Right forelimb (tissue), 1 donor: ENCODE data around the gene COMMD1.
"Not testable (repeated sequence)": the region's sequence is repeated elsewhere in the genome, so short reads cannot be mapped to it uniquely, and the experiment has no call there.

Experiments
- DNase-seq: peaks from one replicate; pipeline ENCODE4 v3.0.0-alpha.2; 2018

Gene COMMD1

DNA sequence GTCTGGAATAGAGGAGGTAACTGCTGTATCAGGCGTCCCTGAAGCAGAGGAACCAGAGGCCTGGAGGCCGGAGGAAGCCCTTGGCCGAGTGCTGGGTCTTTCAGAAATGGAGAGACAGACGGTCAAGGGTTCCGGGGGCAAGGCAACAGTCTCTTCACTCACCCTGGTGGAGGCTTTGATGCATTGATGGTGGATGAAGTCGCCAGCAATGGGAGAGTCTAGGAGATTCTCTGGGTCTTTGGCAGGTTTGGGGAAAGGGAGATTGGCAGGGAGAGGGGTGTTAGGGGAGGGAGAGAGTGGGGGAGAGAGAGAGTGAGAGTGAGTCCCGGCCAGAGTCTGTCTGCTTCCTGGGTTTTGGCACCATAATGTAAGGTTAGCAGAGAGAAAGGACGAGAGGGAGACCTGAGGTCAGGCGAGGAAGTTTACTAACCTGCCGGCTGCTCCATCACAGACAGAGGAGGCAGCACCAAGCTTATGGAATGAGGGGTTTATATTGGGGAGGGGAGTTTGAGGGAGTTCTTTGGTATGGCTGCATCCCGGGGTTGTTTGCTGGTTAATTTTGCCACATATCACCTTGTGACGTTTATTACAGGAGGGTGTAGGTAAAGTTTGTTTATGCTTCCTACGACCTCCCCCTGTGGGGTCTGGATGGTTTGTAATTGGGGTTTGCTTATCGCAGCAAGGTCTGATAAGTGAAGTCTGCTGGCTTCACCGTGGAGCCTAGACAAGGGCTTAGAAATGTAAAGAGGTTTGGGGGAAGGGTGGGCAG lies 19.6 kb downstream of the COMMD1 start:
- no peak for DNase-seq

- DNase-seq, result no peak
Observed at GRCh38 chr2:61926531-61927477, 21.3 kb downstream of the COMMD1 start.

- no peak for DNase-seq
Observed at GRCh38 chr2:61928826-61929461, 23.5 kb downstream of the COMMD1 start.

- DNase-seq, result no peak
Observed at GRCh38 chr2:61937098-61937497, 31.6 kb downstream of the COMMD1 start.

- DNase-seq, result no peak
Observed at GRCh38 chr2:61937886-61938285, 32.4 kb downstream of the COMMD1 start.

DNA sequence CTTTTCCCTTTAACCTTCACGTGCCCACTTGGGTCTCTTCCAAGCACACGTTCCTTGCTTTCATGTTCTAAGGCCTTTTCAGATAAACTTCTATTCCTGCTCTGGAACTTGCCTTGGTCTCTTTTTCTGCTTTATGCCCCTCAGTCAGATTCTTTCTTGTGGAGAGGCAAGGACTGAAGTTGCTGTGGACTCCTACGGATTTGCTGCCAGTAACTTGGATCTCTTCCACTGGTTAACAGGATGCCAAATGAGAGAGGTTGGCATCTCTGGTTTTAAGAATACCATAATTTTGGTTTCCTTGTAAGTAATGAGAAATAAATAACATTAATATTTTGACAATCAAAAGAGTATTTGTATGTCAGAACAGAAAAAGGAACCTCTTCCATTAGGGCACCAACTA lies 33.0 kb downstream of the COMMD1 start:
- DNase-seq, result no peak

- DNase-seq, result no peak
Observed at GRCh38 chr2:61943251-61943650, 37.8 kb downstream of the COMMD1 start.

DNA sequence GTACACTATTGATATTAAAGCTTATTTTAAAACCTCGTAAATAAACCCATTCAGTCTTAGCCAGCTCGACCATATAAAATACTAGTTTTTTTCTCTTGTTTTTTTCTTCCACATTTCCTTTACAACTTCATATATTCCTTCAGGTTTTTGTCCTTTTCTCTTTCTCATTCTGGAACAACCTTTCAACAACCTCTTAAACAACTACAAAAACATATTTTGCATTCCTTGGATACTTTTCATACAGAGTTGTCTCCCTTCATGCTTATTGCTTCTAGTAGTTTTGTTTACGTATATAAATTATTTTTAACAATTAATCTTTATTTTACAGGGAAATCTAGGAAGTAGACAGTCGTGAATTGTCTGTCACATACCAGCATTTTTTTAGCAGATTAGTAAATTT lies 41.2 kb downstream of the COMMD1 start:
- DNase-seq, result no peak

GRCh38 chr2:61948661-61949457 lies 43.4 kb downstream of the COMMD1 start:
- no peak for DNase-seq

DNA sequence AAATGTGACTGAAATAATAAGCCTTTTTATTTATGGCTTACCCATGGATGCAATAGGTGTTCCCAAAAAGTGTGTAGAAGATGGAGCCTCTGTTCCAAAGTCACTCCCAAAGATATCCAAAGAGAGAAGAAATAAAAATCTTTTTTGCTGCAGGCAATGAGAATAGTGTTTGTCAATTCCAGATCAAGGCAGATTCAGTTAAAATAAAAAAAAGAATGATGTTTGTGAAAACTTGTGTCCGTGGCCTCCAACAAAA lies 43.9 kb downstream of the COMMD1 start:
- no peak for DNase-seq

GRCh38 chr2:61949714-61950560 lies 44.5 kb downstream of the COMMD1 start:
- no peak for DNase-seq

DNA sequence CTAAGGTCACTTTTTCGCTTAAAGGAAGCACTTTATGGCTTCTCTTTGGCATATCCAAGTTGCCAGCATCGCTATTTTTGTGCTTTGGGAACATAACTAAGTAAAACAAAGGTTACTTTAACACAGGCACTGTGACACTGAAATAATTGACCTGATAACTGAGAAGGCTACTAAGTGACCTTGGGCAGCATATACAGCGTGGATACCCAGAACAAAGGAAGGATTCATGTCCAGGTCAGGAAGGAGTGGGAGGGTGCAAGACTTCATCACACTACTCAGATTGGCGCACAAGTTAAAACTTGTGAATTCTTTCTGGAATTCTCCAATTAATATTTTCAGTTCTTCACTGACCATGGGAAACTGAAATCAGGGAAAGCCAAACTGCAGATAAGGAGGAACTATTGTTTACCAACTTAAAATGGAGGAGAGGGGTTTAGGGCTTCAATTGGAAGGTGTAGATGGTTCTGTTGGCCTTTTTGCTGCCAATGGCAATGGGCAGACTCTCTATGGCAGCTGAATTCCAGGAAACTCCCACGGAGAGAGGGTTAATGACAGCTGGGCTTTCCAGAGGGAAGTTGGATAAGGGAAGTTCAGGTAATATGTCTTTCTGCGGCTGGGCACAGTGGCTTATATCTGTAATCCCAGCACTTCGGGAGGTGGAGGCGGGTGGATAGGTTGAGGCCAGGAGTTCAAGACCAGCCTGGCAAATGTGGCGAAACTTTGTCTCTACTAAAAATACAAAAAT lies 45.3 kb downstream of the COMMD1 start:
- no peak for DNase-seq

DNA sequence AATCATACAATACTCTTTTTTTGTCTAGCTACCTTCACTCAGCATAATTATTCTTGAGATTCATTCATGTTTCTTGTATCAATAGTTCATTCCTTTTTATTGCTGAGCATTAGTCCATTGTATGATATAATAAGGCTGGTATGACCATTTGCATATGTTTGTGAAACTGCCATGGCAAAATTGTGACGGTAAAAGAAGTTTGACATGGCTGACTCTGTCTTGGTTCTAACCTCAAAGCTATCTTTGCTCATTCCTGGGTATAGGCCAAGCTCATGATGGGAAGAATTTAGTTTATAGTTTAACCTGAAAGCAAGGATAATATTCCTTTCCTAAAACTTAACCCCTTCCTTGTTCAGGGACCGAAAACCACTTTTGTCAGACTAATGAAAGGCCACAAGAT lies 46.4 kb downstream of the COMMD1 start:
- DNase-seq, result no peak

DNA sequence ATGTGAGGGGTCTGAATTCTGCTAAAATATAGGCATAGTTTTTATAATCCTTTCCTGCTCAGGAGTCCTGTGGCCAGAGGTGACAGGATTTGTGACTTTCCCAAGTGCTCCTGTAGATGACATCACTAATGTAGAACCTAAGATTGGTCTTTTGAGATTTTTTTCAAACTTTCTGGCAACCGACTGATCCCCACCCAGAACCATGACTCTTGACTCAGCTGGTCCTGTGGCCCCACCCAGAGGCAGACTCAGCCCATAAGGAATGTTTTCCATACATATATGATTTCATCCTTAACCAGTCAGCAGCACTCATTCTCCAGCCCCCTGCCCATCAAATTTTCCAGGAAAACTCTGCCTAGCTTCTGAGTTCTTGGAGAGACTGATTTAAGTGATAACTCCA lies 46.8 kb downstream of the COMMD1 start:
- DNase-seq, result no peak

- DNase-seq, result not testable (repeated sequence)
Observed at GRCh38 chr2:61954856-61955255, 49.4 kb downstream of the COMMD1 start.

DNA sequence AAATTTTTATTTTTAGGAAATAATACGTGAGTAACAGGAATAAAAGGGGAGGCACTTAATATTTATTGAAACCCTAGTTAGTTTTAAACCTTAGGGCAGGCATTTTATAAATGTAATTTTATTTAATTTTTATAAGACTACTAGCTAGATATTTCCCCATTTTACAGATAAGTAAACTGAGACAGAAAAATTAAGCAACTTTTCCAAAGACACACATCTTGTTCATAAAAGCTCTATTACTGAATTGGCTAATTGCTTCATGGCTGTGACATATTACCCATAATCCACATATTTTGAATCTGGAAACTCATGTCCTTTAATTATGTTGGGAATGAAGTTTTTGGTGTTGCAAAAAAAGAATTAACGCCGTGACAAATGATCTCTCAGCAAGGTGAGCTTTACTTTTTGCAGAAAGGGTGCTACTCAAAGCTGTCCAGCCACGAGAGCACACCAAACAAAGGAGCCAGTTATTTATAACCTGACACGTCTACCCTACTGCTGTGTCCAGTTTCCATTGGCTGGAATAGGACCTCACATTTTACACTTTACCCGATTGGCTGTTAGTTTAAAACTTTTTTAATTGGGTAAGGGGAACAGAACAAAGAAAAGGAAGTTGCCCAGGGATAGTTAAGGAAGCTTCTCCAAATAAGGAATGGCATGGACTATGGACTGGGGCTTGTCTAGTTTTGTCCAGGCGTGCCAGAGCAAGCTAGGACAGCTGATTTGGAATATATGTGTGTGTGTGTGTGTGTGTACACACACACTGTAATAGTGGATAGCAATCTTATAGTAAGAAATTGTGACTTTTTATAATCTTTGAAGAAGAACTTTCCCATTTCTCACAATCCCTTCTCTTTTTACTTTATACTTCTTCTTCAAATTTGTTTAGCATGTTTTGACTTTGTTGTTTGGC lies 54.2 kb downstream of the COMMD1 start:
- no peak for DNase-seq

- no peak for DNase-seq
Observed at GRCh38 chr2:61961231-61961901, 55.9 kb downstream of the COMMD1 start.

DNA sequence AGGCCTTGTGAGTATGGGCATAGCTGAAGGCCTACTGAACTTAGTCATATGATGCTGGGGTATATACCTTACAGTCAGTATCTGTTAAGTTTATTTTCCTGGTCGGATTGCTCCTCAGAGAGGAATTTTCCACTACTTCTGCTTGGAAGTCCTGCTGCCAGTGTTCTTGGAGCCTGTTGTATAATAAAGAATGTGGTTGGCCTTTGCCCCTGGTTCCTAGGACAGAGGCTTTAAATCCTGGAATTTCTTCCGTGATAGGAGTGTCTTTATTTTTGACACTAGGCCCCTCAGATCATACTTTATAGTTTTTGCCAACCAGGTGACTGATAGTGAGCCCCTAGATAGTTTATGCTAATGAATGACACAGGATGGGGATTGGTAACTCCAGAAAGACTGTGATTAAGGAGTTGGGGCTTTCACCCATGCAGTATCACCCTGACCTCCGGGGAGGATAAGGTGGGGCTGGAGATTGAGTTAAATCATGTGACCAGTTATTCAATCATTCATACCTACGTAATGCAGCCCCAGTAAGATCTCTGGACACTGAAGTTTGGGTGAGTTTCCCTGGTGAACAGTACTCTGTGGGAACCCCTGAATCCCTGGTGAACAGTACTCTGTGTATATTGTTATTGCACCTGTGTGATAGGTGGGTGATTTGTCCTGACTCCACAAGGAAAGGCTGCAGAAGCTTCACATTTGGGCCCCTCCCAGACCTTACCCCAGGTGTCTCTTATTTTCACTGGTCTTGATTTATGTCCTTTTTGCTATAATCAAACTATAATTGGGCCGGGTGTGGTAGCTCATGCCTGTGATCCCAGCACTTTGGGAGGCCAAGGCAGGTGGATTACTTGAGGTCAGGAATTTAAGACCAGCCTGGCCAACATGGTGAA lies 56.9 kb downstream of the COMMD1 start:
- no peak for DNase-seq
